ENCODE data around the gene EDN3. TPM values are rescaled to one million over a fixed set of nuclear protein-coding genes. Genes with fewer than 3 reads are reported as not detected.
"Not testable (repeated sequence)": the region's sequence is repeated elsewhere in the genome, so short reads cannot be mapped to it uniquely, and the experiment has no call there.

The EDN3 gene
- total and polyA plus RNA-seq, 12 donors: 0.16 to 2.1 (median 0.45) TPM

DNA sequence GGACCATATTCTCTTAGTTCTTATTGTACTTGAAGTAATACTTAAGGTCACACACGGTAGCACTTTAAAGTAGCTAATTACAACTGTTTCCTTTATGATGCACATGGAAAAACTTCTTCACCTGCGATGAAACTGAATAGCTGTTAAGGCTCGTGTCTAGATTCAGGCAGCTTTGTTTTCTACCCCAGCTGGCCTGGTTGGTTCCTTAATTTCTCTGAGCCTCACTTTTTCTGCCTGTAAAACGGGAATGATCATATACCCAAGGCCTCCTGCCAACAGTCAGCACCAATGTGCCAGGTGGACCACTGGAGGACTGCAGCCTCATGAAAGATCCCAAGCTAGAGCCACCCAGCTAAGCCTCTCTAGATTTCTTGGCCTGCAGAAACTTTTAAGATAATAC lies 35.0 kb downstream of the EDN3 start:
- no peaks in the 10 kb centered on the region for H3K27me3 ChIP-seq
- no peak for DNase-seq
- H3K9me3 ChIP-seq (replicated peaks in 1 of 3): no peaks in the 10 kb centered on the region
- H3K4me1 ChIP-seq (replicated peaks in 1 of 2): no peaks in the 10 kb centered on the region
- no peak overlapping the region for H3K4me3 ChIP-seq
- no peak overlapping the region for H3K27ac ChIP-seq
- no peak for TF ChIP-seq POLR2A (IDR thresholded peaks at IDR 0.05)
- TF ChIP-seq, protein P1, sequence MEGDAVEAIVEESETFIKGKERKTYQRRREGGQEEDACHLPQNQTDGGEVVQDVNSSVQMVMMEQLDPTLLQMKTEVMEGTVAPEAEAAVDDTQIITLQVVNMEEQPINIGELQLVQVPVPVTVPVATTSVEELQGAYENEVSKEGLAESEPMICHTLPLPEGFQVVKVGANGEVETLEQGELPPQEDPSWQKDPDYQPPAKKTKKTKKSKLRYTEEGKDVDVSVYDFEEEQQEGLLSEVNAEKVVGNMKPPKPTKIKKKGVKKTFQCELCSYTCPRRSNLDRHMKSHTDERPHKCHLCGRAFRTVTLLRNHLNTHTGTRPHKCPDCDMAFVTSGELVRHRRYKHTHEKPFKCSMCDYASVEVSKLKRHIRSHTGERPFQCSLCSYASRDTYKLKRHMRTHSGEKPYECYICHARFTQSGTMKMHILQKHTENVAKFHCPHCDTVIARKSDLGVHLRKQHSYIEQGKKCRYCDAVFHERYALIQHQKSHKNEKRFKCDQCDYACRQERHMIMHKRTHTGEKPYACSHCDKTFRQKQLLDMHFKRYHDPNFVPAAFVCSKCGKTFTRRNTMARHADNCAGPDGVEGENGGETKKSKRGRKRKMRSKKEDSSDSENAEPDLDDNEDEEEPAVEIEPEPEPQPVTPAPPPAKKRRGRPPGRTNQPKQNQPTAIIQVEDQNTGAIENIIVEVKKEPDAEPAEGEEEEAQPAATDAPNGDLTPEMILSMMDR (IDR thresholded peaks at IDR 0.05): no peak
- H3K36me3 ChIP-seq (replicated peaks in 1 of 2): no peaks in the 10 kb centered on the region
- 76 to 90% (median 80%) methylated on average over 4 of the region's 4 CpGs for WGBS, 4 donors
- intact Hi-C loops (cut with DNase I): no loop called here

DNA sequence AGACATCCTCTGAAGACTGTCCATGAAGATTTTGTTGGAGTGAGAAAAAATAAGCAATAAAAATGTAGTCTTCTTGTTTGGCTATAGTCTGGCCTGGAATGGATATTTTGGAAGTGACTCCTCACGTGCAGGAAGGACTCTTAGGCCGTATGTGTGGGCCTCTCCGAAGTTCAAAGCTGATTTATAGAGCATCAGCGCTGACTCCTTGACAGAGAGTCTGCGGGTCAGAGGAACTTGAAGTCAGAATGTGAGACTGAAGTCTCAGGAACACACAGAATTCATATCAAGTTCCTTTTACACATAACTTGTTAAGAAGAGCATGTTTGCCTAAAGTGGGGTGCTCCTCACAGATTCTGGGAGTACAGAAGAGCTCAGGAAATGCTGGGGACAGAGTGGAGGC lies 36.1 kb downstream of the EDN3 start:
- no peaks in the 10 kb centered on the region for H3K4me1 ChIP-seq (replicated peaks in 1 of 2)
- intact Hi-C loops (cut with DNase I): no loop called here
- no peaks in the 10 kb centered on the region for H3K9me3 ChIP-seq (replicated peaks in 1 of 3)
- H3K36me3 ChIP-seq (replicated peaks in 1 of 2): no peaks in the 10 kb centered on the region
- DNase-seq: no peak
- no peaks in the 10 kb centered on the region for H3K27me3 ChIP-seq
- TF ChIP-seq POLR2A (IDR thresholded peaks at IDR 0.05): no peak
- TF ChIP-seq, protein P1 (IDR thresholded peaks at IDR 0.05): no peak
- no peak overlapping the region for H3K4me3 ChIP-seq
- 65 to 87% (median 69%) methylated on average over 5 of the region's 5 CpGs for WGBS, 4 donors
- H3K27ac ChIP-seq: no peak overlapping the region

DNA sequence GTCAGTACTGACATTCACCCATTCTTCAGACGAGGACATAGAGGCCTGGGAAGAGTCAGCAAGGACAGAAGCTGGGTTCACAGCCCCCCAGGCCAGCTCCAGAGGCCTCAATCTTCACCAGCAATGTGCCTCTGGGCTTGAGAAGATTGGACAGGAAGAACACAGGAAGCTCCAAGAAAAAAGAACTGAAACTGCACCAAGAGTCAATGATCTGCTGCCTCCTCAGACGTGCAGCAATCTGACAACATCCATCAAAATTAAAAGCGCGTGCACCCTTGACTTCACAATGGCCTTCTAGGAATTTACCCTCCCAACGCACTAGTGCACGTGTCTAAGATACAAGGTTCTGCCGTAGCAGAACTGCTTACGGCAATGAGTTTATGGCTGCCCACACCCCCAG lies 38.0 kb downstream of the EDN3 start:
- H3K27me3 ChIP-seq; H3K4me1 ChIP-seq (replicated peaks in 1 of 2); H3K36me3 ChIP-seq (replicated peaks in 1 of 2); intact Hi-C loops (cut with DNase I); DNase-seq; H3K4me3 ChIP-seq; H3K9me3 ChIP-seq (replicated peaks in 1 of 3); H3K27ac ChIP-seq: not testable (repeated sequence)
- WGBS, 4 donors: 41 to 88% (median 76%) methylated on average over 1 to 5 of the region's 8 CpGs

DNA sequence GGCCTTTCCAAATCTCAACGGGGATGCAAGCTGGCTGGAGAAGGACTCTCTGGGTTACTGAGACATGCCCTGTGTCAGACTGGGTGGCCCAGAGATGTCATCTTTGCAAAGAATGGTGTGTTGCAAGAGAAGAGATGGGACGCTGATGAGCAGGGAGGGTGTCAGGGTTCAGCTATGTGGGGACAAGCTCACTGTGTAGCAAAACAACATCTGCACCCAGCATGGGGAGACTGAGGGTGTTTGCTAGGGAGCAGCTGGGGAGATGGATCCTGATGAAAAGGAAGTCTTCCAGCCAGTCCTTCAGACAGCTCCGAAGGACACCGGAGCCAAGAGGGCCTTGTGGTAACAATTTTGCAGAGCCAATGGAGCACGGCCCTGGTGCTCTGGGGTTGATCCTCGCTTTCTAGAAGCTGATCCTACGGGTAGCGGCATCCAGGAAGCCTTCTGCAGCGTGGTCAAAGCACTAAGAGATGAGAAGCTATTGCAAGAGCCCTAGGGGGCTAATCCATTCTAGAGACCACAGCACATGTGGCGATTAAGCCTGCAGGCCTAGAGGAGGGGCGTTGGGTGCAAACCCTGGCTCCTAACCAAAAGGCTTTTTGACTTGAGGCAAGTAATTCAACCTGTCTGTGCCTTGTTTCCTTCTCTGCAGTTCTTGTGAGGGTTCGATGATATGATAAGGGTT lies 39.9 kb downstream of the EDN3 start:
- no peak for DNase-seq
- H3K4me3 ChIP-seq: no peak overlapping the region
- H3K27ac ChIP-seq: no peak overlapping the region
- no peaks in the 10 kb centered on the region for H3K27me3 ChIP-seq
- 74 to 85% (median 75%) methylated on average over 9 to 12 of the region's 12 CpGs for WGBS, 4 donors
- H3K36me3 ChIP-seq (replicated peaks in 1 of 2): no peaks in the 10 kb centered on the region
- peaks cover 0 to 4% of the 10 kb centered on the region in 2 donors for H3K4me1 ChIP-seq (replicated peaks in 1 of 2)
- intact Hi-C loops (cut with DNase I): no loop called here
- no peaks in the 10 kb centered on the region for H3K9me3 ChIP-seq (replicated peaks in 1 of 3)
- TF ChIP-seq POLR2A (IDR thresholded peaks at IDR 0.05): no peak
- TF ChIP-seq, protein P1 (IDR thresholded peaks at IDR 0.05): no peak

DNA sequence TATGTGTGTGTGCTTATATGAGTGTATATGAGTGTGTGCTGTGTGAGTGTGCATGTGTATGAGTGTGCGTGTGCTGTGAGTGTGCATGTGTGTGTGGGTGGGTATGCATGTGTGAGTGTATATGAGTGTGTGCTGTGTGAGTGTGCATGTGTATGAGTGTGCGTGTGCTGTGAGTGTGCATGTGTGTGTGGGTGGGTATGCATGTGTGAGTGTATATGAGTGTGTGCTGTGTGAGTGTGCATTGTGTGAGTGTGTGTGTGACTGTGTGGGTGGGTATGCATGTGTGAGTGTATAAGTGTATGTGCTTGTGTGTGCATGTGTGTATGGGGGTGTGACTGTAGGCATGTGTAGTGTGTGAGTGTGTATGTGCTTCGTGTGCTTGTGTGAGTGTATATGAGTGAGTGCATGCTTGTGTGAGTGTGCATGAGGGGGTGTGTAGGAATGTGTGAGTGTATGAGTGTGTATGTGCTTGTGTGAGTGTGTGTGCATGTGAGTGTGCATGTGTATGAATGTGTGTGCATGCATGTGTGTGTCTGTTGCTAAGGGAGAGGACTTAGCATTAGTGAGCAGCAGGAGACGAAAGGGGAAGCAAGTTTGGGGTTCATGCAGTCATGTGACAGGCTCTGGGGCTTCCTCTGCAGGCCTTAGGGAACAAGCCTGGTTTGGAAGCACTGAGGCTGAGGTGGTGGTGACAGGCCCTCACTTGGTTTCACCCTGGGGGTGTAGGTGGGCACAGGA lies 41.0 kb downstream of the EDN3 start:
- H3K4me3 ChIP-seq; H3K36me3 ChIP-seq (replicated peaks in 1 of 2); H3K27me3 ChIP-seq; H3K9me3 ChIP-seq (replicated peaks in 1 of 3); H3K27ac ChIP-seq; H3K4me1 ChIP-seq (replicated peaks in 1 of 2); DNase-seq; intact Hi-C loops (cut with DNase I): not testable (repeated sequence)
- WGBS, 4 donors: 67 to 86% (median 74%) methylated on average over 4 of the region's 4 CpGs
